Hypothalamus (tissue), 51 donors: Measurements from ENCODE around the gene DAGLA.

ENCODE experiments used
- DNase-seq, 51 donors: peaks; one replicate each; lab custom pipeline; 2025; lab: John Stamatoyannopoulos, UW

The DAGLA gene

GRCh38 chr11:61774411-61774810 lies 94.2 kb downstream of the DAGLA start:
- DNase-seq, result no peak

GRCh38 chr11:61775106-61775505 lies 94.9 kb downstream of the DAGLA start:
- no peak for DNase-seq

DNA sequence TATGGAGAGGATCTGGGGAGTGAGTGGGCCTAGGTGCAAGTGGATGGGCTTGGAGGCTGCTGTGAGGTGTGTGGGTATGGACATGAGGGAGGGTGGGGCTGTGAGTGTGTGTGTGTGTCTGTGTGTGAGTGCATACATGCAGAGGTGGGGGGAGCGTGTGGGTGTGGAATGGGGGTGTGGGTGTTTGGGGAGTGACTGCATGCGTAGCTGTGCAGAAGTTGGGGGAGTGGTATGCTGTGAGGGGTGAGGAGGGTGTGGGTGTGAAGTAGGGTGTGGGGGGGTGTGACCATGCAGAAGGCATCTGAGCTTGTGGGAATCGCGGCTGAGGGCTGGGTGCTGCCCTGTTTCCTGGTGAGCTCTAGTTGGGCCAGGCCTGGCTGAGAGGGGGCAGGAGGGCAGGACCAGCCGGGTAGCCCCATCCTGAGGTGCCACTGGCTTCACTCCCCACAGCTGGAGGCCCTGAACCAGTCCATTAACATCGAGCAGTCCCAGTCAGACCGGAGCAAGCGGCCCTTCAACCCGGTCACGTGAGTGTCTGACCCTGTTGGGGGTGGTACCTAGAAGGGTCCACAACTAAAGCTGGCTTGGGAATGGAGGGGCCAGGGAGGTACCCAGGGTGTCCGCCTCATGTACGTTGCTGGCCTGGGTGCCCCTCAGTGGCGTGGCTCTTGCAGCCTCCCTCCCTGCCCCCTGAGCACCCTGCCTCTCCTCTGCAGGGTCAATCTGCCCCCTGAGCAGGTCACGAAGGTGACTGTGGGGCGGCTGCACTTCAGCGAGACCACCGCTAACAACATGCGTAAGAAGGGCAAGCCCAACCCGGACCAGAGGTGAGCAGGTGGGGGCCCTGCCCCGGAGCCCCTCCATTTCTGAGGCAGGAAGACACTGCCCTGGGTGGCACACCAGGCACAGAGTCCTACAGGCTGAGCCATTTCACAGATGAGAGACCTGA lies 95.7 kb downstream of the DAGLA start:
- no peak for DNase-seq

DNA sequence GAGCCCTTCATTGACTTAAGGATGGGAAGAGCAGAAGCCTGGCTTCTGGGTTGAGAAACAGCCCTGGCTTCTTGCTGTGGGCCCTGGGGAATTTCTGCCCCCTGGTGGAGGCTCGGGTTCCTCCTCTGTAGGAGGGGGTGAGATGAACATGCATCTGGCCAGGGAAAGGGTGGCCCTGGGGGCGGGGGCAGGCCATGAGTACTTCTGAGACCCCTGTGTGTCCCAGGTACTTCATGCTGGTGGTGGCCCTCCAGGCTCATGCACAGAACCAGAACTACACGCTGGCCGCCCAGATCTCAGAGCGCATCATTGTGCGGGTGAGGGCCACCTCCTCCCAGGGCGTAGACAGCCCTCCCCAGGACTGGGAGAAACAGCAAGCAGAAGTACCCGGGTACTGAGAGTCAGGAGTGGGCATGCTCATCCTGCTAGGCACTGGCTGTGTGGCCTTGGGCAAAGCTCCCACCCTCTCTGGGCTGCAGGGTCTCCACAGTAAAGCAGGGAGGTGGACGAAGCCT lies 96.4 kb downstream of the DAGLA start:
- DNase-seq, result peak in 29 of 51 donors; percentile 16 to 73 (median 37)

DNA sequence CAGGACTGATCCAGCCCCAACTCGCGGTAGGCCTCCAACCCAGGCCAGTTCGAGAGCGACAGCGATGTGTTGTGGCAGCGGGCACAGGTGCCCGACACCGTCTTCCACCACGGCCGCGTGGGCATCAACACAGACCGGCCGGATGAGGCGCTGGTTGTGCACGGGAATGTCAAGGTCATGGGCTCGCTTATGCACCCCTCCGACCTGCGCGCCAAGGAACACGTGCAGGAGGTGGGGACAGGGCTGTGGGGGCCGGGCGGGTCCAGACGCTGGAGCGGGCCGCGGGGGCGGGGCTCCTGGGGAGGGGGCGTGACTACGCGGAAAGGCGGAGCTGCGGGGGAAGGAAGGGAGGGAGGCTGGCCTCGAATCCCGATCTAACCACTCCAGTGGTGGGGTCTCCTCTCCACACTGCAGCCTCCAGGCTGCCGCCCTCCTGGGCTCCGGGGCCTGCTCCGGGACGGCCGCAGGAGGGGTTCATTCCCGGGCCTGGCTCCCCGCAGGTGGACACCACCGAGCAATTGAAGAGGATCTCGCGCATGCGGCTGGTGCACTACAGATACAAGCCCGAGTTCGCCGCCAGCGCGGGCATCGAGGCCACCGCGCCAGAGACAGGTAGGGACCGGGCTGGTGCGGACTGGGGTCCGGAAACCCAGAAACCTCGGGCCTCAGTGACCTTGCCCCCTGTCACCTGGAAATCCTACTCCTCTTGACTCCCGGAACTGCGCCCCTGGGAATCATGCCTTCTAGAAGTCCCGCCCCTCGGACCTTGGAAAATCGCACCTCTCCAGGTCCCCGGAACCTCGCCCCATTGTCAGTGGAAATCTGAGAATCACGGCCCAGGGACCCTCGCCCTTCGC lies 97.3 kb downstream of the DAGLA start:
- DNase-seq, result peak in 21 of 51 donors; percentile 15 to 59 (median 31)

DNA sequence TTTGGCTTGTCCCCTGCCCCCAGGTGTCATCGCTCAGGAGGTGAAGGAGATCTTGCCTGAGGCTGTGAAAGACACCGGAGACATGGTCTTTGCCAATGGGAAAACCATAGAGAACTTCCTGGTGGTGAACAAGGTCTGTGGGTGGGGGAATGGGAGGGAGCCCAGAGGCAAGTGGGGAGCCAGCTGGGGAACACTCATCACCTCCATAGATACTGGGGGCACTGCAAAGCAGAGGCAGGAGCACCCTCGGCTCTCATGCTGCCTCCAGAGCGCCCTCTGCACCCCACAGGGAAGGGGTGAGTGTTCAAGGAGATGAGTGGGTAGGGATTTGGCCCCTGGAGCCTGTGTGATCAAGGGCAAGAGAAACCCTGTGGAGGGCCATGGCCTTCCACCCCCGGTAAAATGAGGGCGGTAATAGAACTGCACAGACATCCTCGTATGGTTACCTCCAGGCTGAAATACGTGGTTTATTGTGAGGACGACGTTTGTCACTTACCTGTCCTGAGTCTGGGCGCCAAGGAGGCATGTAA lies 98.2 kb downstream of the DAGLA start:
- no peak for DNase-seq

DNA sequence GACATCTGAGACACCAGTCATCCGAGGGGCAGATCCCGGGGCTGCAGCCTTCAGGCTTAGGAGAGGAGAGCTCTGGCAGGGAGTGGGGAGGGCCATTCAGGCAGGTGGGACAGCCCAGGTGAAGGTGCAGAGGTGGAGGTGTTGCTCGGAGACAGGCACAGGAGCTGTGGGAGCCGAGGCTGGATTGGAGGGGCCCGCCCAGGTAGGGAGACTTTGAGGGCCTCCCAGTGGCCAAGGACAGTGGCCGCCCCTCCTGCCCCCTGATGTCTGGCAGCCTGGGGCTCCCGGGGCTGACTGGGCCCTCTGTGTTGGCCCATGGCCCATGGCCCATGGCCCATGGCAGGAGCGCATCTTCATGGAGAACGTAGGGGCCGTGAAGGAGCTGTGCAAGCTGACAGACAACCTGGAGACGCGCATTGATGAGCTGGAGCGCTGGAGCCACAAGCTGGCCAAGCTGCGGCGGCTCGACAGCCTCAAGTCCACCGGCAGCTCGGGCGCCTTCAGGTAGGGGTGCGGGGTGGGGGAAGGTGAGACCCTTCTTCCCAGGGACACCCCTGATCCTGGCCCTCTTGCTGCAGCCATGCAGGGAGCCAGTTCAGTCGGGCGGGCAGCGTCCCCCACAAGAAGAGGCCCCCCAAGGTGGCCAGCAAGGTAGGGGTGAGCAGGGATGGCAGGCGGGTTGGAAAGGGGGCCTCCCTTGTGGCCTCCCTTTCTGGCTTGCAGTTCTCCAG lies 98.9 kb downstream of the DAGLA start:
- no peak for DNase-seq

GRCh38 chr11:61779666-61780525 lies 99.7 kb downstream of the DAGLA start:
- DNase-seq, result no peak

GRCh38 chr11:61780581-61781162 lies 100.5 kb downstream of the DAGLA start:
- no peak for DNase-seq

DNA sequence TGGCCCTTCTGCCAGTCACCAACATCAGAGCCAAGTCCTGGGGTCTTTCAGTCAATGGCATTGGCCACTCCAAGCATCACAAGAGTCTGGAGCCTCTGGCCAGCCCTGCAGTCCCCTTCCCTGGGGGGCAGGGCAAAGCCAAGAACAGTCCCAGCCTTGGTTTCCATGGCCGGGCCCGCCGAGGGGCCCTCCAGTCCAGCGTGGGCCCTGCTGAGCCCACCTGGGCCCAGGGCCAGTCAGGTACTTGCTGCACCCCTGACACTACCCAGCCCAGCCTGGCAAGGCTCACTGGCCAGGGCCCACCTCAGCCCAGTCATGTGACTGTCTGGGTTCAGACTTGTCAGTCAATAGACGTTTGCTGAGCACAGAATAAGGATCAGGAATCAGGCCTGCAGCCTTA lies 101.4 kb downstream of the DAGLA start:
- DNase-seq, result no peak

DNA sequence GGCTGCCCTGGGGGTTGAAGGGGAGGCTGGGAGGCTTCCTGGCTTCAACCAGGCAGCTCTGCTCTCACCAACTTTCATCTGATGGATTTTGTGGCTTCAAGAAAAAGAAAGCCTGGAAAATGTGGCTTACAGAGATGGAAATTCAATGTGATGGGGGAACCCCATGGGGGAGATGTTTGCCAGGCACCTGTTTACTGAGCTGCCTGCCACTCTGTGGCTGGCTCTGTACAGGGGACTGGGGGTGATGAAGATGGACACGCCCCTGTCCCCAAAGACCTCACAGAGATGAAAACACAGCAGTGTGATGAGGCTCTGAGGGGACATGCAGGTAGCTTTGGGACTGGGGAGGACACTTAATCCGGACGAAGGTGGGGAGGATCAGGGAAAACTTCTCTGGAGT lies 102.1 kb downstream of the DAGLA start:
- no peak for DNase-seq

- DNase-seq, result no peak
These were observed 102.7 kb downstream of the DAGLA start for GRCh38 chr11:61782841-61783240.

DNA sequence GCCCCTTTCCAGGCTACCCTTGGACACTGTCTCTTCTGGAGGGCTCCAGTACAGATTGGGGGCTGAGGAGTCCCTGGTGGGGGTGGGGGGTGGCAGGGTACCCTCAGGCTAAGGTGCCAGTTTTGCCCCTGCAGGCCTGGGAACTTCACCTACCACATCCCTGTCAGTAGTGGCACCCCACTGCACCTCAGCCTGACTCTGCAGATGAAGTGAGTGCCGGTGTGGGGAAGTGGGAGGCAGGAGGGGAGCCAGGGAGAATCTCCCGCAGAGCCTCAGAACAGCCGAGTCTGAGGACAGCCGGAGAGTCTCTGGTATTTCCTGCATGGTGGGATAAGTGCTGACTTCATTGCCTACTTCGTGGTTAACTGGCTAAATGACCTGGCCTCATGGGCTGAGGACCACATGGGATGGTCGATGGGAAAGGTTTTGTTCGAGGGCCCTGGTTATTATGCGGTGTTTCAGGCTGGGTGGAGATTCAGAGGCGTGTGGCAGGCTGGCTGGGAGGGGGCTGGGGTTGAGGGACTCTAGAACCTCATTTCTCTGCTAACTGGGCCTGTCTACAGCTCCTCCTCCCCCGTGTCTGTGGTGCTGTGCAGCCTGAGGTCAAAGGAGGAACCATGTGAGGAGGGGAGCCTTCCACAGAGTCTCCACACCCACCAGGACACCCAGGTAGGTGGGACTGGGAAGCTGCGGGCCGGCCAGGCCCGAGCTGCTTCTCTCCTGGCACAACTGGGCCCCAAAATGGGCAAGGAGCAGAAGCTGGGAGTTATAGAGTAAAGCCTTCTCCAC lies 103.7 kb downstream of the DAGLA start:
- DNase-seq, result no peak

DNA sequence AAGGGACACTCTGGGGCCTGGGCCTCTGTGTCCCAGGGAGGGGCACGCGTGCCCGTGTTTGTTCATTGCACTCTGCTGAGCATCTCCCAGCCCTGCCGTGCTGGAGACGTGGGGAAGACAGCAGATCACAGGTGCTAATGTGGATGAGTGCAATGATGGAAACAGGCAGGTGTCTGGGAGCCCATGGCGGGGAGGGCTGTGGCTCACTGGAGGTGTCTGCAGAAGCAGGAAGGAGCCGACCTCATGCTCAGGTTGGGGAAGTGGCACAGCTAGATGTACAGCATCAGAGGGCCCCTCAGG lies 104.3 kb downstream of the DAGLA start:
- DNase-seq, result no peak

GRCh38 chr11:61785837-61786402 lies 105.7 kb downstream of the DAGLA start:
- no peak for DNase-seq

GRCh38 chr11:61787928-61788491 lies 107.8 kb downstream of the DAGLA start:
- peak in 30 of 51 donors; percentile 11 to 70 (median 46) for DNase-seq

- peak in 48 of 51 donors; percentile 39 to 94 (median 78) for DNase-seq
These were observed 111.6 kb downstream of the DAGLA start for GRCh38 chr11:61791737-61792309.
